ENCODE measurements around the gene BICRAL. TPM values are rescaled to one million over a fixed set of nuclear protein-coding genes. Genes with fewer than 3 reads are reported as not detected.

The BICRAL gene
- total and polyA plus RNA-seq, 2 of the 4 experiments (the other 2 are of a cell fraction) = 4.0 to 6.1 TPM

DNA sequence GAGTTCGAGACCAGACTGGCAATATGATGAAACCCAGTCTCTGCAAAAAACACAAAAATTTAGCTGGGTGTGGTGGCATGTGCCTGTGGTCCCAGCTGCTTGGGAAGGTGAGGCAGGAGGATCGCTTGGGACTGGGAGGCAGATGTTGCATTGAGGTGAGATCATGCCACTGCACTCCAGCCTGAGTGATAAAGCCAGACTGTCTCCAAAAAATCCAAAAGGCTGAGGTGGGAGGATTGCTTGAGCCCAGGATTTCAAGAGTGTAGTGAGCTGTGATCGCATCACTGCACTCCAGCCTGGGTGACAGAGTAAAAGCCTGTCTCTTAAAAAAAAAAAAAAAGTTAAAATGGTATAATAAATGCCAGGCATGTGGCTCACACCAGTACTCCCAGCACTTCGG lies 132.7 kb downstream of the BICRAL start:
- no TSS peak for BruUV-seq (replicated peaks)

More for the DNA sequence above, 132.7 kb downstream of the BICRAL start:
- H3K9me3 ChIP-seq (ENCODE audit: control insufficient read depth, insufficient read depth, low read length) = no peaks in the 10 kb centered on the region
- H3K4ac ChIP-seq (ENCODE audit: low read depth, low read length) = no peak overlapping the region
- no peak overlapping the region for H3K18ac ChIP-seq (ENCODE audit: low read depth, low read length)
- H2BK120ac ChIP-seq (ENCODE audit: low read depth, low read length) = no peak overlapping the region
- no peak overlapping the region for H3K56ac ChIP-seq (ENCODE audit: extremely low read depth, insufficient read depth, low read length)
- no peak overlapping the region for H4K8ac ChIP-seq (ENCODE audit: low read depth in 2 of 2, low read length in 2 of 2)
- H3K79me1 ChIP-seq (ENCODE audit: low read depth in 1 of 2, low read length in 2 of 2) = no peaks in the 10 kb centered on the region
- H4K91ac ChIP-seq (ENCODE audit: insufficient read depth, low read depth, low read length) = no peak overlapping the region
- TF ChIP-seq RFX5 (IDR thresholded peaks at IDR 0.05; ENCODE audit: low read depth, low read length) (no peak), RAD21 (IDR thresholded peaks at IDR 0.05; ENCODE audit: low read length) (no peak), RCOR1 (IDR thresholded peaks at IDR 0.05; ENCODE audit: insufficient replicate concordance, low read length) (no peak), POLR2A (IDR thresholded peaks at IDR 0.05; ENCODE audit: low read depth, low read length) (no peak), CHD1 (IDR thresholded peaks at IDR 0.05; ENCODE audit: low read depth, low read length) (no peak), MAZ (IDR thresholded peaks at IDR 0.05; ENCODE audit: borderline replicate concordance, low read depth, low read length) (no peak), NFE2L2 (IDR thresholded peaks at IDR 0.05; ENCODE audit: low read depth, low read length) (no peak), CEBPB (IDR thresholded peaks at IDR 0.05; ENCODE audit: low read depth, low read length) (no peak), MAFK (IDR thresholded peaks at IDR 0.05; ENCODE audit: low read depth, low read length) (no peak), MXI1 (IDR thresholded peaks at IDR 0.05; ENCODE audit: borderline replicate concordance, low read depth, low read length) (no peak), BHLHE40 (IDR thresholded peaks at IDR 0.05; ENCODE audit: low read depth, low read length) (no peak), FOS (IDR thresholded peaks at IDR 0.05; ENCODE audit: low read depth, low read length) (no peak), SMC3 (IDR thresholded peaks at IDR 0.05; ENCODE audit: low read depth, low read length) (no peak)
- TF ChIP-seq, protein P1, sequence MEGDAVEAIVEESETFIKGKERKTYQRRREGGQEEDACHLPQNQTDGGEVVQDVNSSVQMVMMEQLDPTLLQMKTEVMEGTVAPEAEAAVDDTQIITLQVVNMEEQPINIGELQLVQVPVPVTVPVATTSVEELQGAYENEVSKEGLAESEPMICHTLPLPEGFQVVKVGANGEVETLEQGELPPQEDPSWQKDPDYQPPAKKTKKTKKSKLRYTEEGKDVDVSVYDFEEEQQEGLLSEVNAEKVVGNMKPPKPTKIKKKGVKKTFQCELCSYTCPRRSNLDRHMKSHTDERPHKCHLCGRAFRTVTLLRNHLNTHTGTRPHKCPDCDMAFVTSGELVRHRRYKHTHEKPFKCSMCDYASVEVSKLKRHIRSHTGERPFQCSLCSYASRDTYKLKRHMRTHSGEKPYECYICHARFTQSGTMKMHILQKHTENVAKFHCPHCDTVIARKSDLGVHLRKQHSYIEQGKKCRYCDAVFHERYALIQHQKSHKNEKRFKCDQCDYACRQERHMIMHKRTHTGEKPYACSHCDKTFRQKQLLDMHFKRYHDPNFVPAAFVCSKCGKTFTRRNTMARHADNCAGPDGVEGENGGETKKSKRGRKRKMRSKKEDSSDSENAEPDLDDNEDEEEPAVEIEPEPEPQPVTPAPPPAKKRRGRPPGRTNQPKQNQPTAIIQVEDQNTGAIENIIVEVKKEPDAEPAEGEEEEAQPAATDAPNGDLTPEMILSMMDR (conservative IDR thresholded peaks at IDR 0.05; ENCODE audit: low read depth, low read length) = no peak
- TF ChIP-seq, protein P2, sequence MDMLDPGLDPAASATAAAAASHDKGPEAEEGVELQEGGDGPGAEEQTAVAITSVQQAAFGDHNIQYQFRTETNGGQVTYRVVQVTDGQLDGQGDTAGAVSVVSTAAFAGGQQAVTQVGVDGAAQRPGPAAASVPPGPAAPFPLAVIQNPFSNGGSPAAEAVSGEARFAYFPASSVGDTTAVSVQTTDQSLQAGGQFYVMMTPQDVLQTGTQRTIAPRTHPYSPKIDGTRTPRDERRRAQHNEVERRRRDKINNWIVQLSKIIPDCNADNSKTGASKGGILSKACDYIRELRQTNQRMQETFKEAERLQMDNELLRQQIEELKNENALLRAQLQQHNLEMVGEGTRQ (IDR thresholded peaks at IDR 0.05; ENCODE audit: low read depth, low read length) = no peak
- TF ChIP-seq, protein P3, sequence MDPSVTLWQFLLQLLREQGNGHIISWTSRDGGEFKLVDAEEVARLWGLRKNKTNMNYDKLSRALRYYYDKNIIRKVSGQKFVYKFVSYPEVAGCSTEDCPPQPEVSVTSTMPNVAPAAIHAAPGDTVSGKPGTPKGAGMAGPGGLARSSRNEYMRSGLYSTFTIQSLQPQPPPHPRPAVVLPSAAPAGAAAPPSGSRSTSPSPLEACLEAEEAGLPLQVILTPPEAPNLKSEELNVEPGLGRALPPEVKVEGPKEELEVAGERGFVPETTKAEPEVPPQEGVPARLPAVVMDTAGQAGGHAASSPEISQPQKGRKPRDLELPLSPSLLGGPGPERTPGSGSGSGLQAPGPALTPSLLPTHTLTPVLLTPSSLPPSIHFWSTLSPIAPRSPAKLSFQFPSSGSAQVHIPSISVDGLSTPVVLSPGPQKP (IDR thresholded peaks at IDR 0.05; ENCODE audit: borderline replicate concordance, low read depth, low read length) = no peak
- no peak for DNase-seq
- no peak overlapping the region for H2BK20ac ChIP-seq (ENCODE audit: low read depth, low read length)
- no peak overlapping the region for H3K9ac ChIP-seq (ENCODE audit: low read depth, low read length)
- H3K27me3 ChIP-seq (ENCODE audit: control insufficient read depth, insufficient read depth, low read length) = peaks cover 1% of the 10 kb centered on the region
- intact Hi-C loops (cut with micrococcal nuclease) (no loop called here), in situ Hi-C loops (cut with MboI; ENCODE audit: low sequenced_read_pairs) (no loop called here), dilution Hi-C loops (cut with HindIII; ENCODE audit: low sequenced_read_pairs, unreplicated experiment) (no loop called here)
- H2BK5ac ChIP-seq (ENCODE audit: low read depth, low read length, poor library complexity, severe bottlenecking) = no peak overlapping the region
- H2AK9ac ChIP-seq (replicated peaks; ENCODE audit: low read depth, low read length, poor library complexity) = no peak overlapping the region
- H3K4me3 ChIP-seq (ENCODE audit: insufficient read depth, low read depth, low read length) = no peak overlapping the region
- no peak overlapping the region for H4K5ac ChIP-seq (ENCODE audit: low read depth, low read length)
- H3K23ac ChIP-seq (ENCODE audit: low read depth, low read length) = no peak overlapping the region
- ATAC-seq (ENCODE audit: low read depth) = no peak; the same call in 1 of the 2 replicates
- no peaks in the 10 kb centered on the region for H4K20me1 ChIP-seq (ENCODE audit: insufficient read depth, low read length)
- H3K4me2 ChIP-seq (ENCODE audit: low read depth, low read length) = no peak overlapping the region
- POLR2A ChIA-PET (ENCODE audit: unreplicated experiment) = no interaction called here
- H3K9me1 ChIP-seq (ENCODE audit: insufficient read depth, low read length) = no peaks in the 10 kb centered on the region
- H3K36me3 ChIP-seq (ENCODE audit: control insufficient read depth, insufficient read depth, low read length) = no peaks in the 10 kb centered on the region
- no peak overlapping the region for H2AK5ac ChIP-seq (ENCODE audit: low read depth, low read length)
- H2AFZ ChIP-seq (replicated peaks; ENCODE audit: low read length, poor library complexity) = no peak overlapping the region
- CTCF ChIA-PET = interaction anchor here (0.6 kb wide), 1 partner anchor 60 kb away, joined by 5 read pairs; no protein-coding TSS in a partner anchor
- no peak overlapping the region for H3K14ac ChIP-seq (replicated peaks; ENCODE audit: low read depth, low read length)
- no peak overlapping the region for H2BK15ac ChIP-seq (ENCODE audit: low read depth, low read length)
- H3K4me1 ChIP-seq (ENCODE audit: control insufficient read depth, insufficient read depth, low read length) = no peaks in the 10 kb centered on the region
- 80% methylated on average over 1 of the region's 4 CpGs; no CpG with 5 or more reads in 1 of the 2 experiments for WGBS, 2 experiments (ENCODE audit: extremely low coverage in 2 of 2, insufficient read length in 1 of 2)
- H3K27ac ChIP-seq (ENCODE audit: insufficient read depth, low read length) = no peak overlapping the region
